ENCODE results near the gene CAPN5.

DNA sequence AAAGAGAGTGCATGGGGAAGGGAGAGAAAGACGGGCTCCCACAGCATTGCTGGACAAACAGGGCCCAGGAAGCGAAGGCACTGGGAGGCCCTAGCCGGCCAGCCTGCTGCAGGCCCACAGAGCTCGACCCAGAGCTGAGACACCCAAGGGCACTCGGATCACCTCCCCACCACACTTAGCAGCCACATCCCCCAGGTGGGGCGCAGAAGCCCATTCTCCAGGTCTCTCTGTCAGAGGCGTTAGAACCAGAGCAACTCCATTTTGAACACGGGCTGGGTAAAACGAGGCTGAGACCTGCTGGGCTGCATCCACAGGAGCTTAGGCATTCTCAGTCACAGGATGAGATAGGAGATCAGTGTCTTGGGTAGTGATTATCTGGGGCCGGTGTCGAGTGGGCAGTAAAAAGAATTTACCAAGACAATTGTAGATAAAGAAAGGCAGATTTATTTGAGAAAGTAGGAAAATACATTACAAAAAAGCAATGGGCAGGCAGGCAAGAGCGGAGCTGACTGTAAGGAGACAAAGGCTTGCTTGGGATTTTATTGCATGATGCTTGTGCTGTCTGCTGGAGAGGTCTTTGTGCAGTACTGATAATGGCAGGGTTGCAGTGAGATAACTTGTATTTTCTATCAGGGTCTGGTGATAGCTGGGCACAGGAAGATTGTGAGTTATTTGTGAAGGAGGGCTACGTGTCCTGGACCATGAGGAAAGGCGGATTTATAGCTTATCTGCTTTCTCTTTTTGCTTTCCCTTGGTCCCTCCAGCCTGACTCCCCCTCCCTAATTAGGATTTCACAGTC is 13.4 kb upstream of the CAPN5 start:
- TF ChIP-seq CTCF (IDR thresholded peaks at IDR 0.05; ENCODE audit: low read depth, low read length) = no peak
- no peak for TF ChIP-seq EZH2phosphoT487 (IDR thresholded peaks at IDR 0.05; ENCODE audit: low read depth)

All from OCI-LY3 (cell line).